ENCODE data around the gene BRPF3. TPM values are rescaled to one million over a fixed set of nuclear protein-coding genes. Genes with fewer than 3 reads are reported as not detected.

BRPF3 gene
- polyA plus RNA-seq, 1 donor from 2014 or later, result 10.1 TPM

GRCh38 chr6:36248980-36249379 is 52.4 kb downstream of the BRPF3 start:
- no peak for TF ChIP-seq SMC3 (conservative IDR thresholded peaks at IDR 0.05; ENCODE audit: poor library complexity)
- TF ChIP-seq TAF1 (IDR thresholded peaks at IDR 0.05; ENCODE audit: low read depth), result no peak
- no peak for TF ChIP-seq EP300 (conservative IDR thresholded peaks at IDR 0.05; ENCODE audit: poor library complexity, severe bottlenecking)
- TF ChIP-seq MXI1 (conservative IDR thresholded peaks at IDR 0.05; ENCODE audit: poor library complexity, severe bottlenecking), result no peak
- Histone ChIP-seq H2AFZ (ENCODE audit: low read depth, low read length) (no peak overlapping the region), H3K9me2 (ENCODE audit: insufficient read depth, low read length) (no peaks in the 10 kb centered on the region), H3K79me2 (replicated peaks; ENCODE audit: insufficient read depth, low read length) (no peaks in the 10 kb centered on the region), H3K9ac (ENCODE audit: low read length) (no peak overlapping the region), H3K4me3 (ENCODE audit: low read length) (no peak overlapping the region), H3K36me3 (ENCODE audit: insufficient read depth, low read length) (no peaks in the 10 kb centered on the region), H3F3A (ENCODE audit: insufficient read depth, low read length, poor library complexity, severe bottlenecking) (no peaks in the 10 kb centered on the region), H3K4me2 (ENCODE audit: low read length) (no peak overlapping the region), H3K27ac (ENCODE audit: low read length) (no peak overlapping the region), H3K27me3 (ENCODE audit: insufficient read depth, low read depth, low read length) (no peaks in the 10 kb centered on the region), H4K20me1 (ENCODE audit: insufficient read depth) (no peaks in the 10 kb centered on the region), H3K9me3 (ENCODE audit: low read length) (no peaks in the 10 kb centered on the region)

- H3K79me2 ChIP-seq (replicated peaks; ENCODE audit: insufficient read depth, low read length), result no peaks in the 10 kb centered on the region
These were observed 53.0 kb downstream of the BRPF3 start for GRCh38 chr6:36249536-36249935.

GRCh38 chr6:36252005-36252404 is 55.5 kb downstream of the BRPF3 start:
- H4K20me1 ChIP-seq (ENCODE audit: insufficient read depth), result no peaks in the 10 kb centered on the region
- no peak overlapping the region for H3K4me2 ChIP-seq (ENCODE audit: low read length)
- H2AFZ ChIP-seq (ENCODE audit: low read depth, low read length), result no peak overlapping the region
- no peak overlapping the region for H3K27ac ChIP-seq (ENCODE audit: low read length)
- no peaks in the 10 kb centered on the region for H3K79me2 ChIP-seq (replicated peaks; ENCODE audit: insufficient read depth, low read length)
- H3K9ac ChIP-seq (ENCODE audit: low read length), result no peak overlapping the region
- H3K9me2 ChIP-seq (ENCODE audit: insufficient read depth, low read length), result no peaks in the 10 kb centered on the region
- no peaks in the 10 kb centered on the region for H3K36me3 ChIP-seq (ENCODE audit: insufficient read depth, low read length)
- H3F3A ChIP-seq (ENCODE audit: insufficient read depth, low read length, poor library complexity, severe bottlenecking), result no peaks in the 10 kb centered on the region
- H3K27me3 ChIP-seq (ENCODE audit: insufficient read depth, low read depth, low read length), result no peaks in the 10 kb centered on the region
- no peaks in the 10 kb centered on the region for H3K9me3 ChIP-seq (ENCODE audit: low read length)
- H3K4me3 ChIP-seq (ENCODE audit: low read length), result no peak overlapping the region
- TF ChIP-seq CTCF (IDR thresholded peaks at IDR 0.05; ENCODE audit: poor library complexity, severe bottlenecking), result no peak
- no peak for TF ChIP-seq REST (IDR thresholded peaks at IDR 0.05; ENCODE audit: borderline replicate concordance)
- no peak for TF ChIP-seq RAD21 (conservative IDR thresholded peaks at IDR 0.05)
- no peak for TF ChIP-seq EP300 (conservative IDR thresholded peaks at IDR 0.05; ENCODE audit: poor library complexity, severe bottlenecking)
- TF ChIP-seq EZH2 (IDR thresholded peaks at IDR 0.05; ENCODE audit: borderline replicate concordance, insufficient read depth, low read length, poor library complexity, severe bottlenecking), result no peak

More at GRCh38 chr6:36249536-36249935, 53.0 kb downstream of the BRPF3 start:
- no peaks in the 10 kb centered on the region for H3K9me3 ChIP-seq (ENCODE audit: low read length)
- TF ChIP-seq RAD21 (conservative IDR thresholded peaks at IDR 0.05) (no peak), SMC3 (conservative IDR thresholded peaks at IDR 0.05; ENCODE audit: poor library complexity) (no peak), EZH2 (IDR thresholded peaks at IDR 0.05; ENCODE audit: borderline replicate concordance, insufficient read depth, low read length, poor library complexity, severe bottlenecking) (no peak), TAF1 (IDR thresholded peaks at IDR 0.05; ENCODE audit: low read depth) (no peak), REST (IDR thresholded peaks at IDR 0.05; ENCODE audit: borderline replicate concordance) (no peak), MXI1 (conservative IDR thresholded peaks at IDR 0.05; ENCODE audit: poor library complexity, severe bottlenecking) (no peak), POLR2AphosphoS5 (IDR thresholded peaks at IDR 0.05) (no peak), EP300 (conservative IDR thresholded peaks at IDR 0.05; ENCODE audit: poor library complexity, severe bottlenecking) (no peak)
- no peak overlapping the region for H3K9ac ChIP-seq (ENCODE audit: low read length)
- no peak overlapping the region for H3K4me2 ChIP-seq (ENCODE audit: low read length)
- no peaks in the 10 kb centered on the region for H3K36me3 ChIP-seq (ENCODE audit: insufficient read depth, low read length)
- H2AFZ ChIP-seq (ENCODE audit: low read depth, low read length), result no peak overlapping the region
- H3F3A ChIP-seq (ENCODE audit: insufficient read depth, low read length, poor library complexity, severe bottlenecking), result no peaks in the 10 kb centered on the region
- H3K9me2 ChIP-seq (ENCODE audit: insufficient read depth, low read length), result no peaks in the 10 kb centered on the region
- H3K27me3 ChIP-seq (ENCODE audit: insufficient read depth, low read depth, low read length), result no peaks in the 10 kb centered on the region
- no peaks in the 10 kb centered on the region for H4K20me1 ChIP-seq (ENCODE audit: insufficient read depth)
- no peak overlapping the region for H3K27ac ChIP-seq (ENCODE audit: low read length)
- H3K4me3 ChIP-seq (ENCODE audit: low read length), result no peak overlapping the region
